GM18520 (cell line): ENCODE measurements around the gene RSBN1L.
A peak's percentile ranks its signal among the peaks of the same experiment; 100 is the strongest.
"Not testable (repeated sequence)": the region's sequence is repeated elsewhere in the genome, so short reads cannot be mapped to it uniquely, and the experiment has no call there.

Source experiments
- ATAC-seq: cut with Tn5 transposase; IDR thresholded peaks from one replicate; pipeline ENCODE4 v1.9.1; 2021; ENCODE audit not compliant: unreplicated experiment

RSBN1L gene

DNA sequence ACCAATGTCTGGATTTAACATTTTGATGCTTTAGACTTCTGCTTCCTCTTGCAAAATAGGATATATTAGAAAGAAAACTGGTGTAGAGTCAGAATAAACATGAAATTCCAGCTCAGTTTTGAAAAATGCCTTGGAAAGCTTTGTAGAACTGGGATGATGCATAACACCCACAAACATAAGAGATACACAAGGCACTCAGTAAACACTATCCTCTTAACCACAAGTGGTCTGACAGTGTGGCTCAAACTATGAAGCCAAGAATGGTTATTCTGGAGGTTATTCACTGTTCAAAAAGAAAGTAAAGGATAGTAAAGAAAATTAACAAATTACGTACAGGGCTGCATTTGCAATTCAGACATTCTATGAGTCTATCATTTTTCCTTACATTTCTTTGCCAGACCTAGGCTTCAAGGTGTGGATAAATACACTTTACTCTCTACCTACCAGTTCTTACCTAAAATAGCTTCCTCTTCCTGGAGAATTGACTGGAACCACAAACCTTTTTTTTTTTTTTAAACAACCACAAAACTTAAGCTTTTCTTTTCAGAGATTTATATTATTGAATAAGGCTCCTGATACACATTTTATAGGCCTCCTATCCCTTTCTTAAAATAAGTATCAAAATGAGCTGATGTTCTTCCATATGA is 9.0 kb upstream of the RSBN1L start:
- ATAC-seq: no peak

- peak; percentile 32 for ATAC-seq
These were observed 8.5 kb upstream of the RSBN1L start for GRCh38 chr7:77687747-77688144.

DNA sequence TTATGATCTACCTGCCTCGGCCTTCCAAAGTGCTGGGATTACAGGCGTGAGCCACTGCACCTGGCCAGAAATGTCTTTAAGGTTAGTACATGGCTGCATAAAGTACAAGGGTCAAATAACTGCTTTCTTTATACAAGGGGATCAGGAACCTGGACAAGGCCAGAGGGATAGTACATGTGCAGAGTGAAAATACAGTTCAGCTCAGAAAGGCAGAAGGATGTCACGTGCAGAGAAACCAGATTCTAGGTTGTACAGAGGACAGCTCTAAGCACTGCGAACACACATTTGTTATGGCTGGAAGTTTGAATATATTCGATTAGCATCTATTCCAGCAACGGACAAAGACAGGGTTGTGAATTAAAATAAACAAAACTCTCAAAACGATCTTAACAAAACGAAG is 6.0 kb upstream of the RSBN1L start:
- no peak for ATAC-seq

DNA sequence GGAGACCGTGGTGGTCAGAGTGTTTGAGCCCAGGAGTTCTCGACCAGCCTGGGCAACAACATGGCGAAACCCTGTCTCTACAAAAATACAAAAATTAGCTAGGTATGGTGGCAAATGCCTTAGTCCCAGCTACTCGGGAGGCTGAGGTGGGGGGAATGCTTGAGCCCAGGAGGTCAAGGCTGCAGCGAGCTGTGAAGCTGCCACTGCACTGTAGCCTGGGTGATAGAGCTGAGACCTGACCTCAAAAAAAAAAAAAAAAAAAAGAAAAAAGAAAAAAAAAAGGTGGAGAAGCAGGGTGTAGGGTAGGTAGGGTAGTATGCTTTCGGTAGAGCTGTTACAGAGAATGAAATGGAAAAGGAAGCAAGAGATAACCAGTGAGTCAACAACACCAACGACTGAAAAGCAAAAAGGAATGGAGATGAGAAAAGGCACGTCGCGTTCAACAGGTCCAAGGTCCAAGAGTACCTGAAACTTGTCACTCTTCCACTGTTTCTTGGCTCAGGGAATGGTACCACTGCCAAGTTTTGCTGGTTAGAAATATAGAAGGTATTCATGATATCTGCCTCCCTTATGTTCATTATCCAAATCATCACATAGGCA is 4.3 kb upstream of the RSBN1L start:
- ATAC-seq: no peak

GRCh38 chr7:77693830-77694583 is 2.3 kb upstream of the RSBN1L start:
- ATAC-seq: no peak

DNA sequence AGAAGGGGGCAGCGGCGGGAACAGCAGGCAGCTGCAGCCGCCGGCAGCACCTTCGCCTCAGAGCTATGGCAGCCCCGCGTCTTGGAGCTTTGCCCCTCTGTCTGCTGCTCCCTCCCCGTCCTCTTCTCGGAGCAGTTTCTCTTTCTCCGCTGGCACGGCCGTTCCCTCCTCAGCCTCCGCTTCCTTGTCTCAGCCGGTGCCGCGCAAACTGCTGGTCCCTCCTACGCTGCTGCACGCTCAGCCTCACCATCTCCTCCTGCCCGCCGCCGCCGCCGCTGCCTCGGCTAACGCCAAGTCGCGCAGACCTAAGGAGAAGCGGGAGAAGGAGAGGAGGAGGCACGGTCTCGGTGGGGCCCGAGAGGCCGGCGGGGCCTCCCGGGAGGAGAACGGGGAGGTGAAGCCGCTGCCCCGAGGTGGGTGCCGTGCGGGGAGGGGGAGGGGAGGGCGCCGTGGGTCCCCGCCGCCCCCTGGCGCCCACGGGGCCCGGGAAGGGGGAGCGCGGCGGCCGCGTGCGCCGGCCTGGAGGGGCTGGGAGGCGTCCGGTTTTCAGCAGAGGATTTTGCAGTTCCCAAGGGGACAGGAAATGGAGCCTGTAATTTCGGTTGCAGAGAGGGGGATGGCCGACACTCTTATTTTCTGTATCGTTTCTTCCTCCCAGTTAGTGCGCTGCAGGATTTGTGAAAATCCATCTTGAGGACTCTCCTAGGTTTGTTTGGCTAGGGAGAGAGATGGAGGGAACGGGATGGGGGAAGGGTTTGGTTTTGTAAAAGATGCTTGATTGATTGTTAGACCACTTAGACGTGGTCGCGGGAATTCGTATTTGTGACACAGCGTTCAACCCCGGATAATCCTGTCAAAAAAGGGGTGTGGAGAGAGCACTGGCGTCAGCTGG is 630 bp downstream of the RSBN1L start:
- peak; percentile 1 for ATAC-seq

DNA sequence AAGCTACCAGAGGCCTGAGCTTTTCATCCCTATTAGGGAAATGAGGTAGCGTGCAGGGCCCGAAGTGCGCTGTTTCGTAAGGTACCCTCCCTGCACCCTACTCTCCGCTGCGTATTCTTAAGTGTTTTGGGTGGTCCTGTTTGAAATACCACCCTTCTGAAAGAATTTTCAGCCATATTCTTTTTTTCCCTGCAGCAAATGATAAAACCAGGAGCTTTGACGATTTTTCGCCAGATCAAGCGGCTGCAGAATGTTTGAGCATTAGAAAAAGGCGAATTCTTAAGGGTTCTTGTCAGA is 1.2 kb downstream of the RSBN1L start:
- no peak for ATAC-seq

DNA sequence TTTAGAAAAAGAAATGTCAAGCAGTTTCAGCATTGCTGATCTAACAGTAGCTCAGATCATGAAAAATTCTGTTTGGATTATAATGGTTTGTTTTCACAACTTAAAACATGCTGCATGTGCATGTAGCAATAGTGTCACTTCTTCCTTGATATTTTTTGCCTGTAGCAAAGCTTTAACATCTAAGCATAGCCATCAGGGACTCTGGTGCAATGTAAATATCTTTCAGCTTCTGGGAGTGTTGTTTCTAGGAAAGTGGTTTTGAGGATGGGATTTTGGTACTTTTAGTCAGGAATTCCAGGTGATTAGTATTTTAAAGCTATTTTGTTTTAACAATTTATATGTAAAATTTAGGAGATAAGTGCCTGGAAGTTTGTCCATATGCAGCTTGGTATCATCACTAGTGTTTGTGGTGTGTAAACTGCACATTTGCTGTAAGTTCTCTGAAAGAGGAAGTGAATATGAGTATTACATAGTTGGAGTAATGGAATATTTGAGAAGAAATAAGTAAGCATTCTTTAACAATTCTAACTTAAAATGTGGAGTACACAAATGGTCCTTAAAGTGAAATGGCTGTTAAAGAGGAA is 1.9 kb downstream of the RSBN1L start:
- ATAC-seq: no peak

GRCh38 chr7:77699056-77699455 is 2.8 kb downstream of the RSBN1L start:
- ATAC-seq: peak; percentile 29

DNA sequence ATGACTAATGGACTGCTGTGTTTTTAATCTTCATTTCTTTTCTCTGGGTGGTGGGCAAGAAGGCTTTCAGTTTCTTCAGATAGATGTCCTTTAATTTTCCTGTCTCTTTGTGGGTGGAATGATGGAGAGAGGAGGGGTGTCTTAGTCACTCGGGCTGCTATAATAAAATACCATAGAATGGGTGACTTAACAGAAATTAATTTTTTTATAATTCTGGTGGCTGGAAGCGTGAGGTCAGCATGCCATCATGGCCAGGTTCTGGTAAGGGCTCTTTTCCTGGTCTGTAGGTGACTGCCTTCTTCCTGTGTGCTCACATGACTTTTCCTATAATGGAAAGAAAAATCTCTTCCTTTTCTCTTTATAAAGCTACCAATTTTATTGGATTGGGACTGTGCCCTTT is 6.3 kb downstream of the RSBN1L start:
- no peak for ATAC-seq

- ATAC-seq: no peak
These were observed 6.8 kb downstream of the RSBN1L start for GRCh38 chr7:77702968-77703472.

DNA sequence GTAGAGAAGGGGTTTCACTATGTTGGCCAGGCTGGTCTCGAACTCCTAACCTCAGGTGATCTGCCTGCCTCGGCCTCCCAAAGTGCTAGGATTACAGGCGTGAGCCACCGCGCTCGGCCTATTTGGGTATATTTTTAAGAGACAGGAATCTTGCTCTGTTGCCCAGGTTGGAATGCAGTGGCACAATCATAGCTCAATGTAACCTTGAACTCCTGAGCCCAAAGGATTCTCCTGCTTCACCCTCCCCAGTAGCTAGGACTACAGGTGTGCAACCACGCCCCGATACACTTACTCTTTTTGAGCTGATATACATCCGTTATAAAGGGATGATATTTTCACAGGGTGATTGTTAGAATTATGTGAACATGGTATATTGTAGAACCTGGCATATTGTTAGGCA is 7.4 kb downstream of the RSBN1L start:
- ATAC-seq: not testable (repeated sequence)

- no peak for ATAC-seq
These were observed 11.3 kb downstream of the RSBN1L start for GRCh38 chr7:77707504-77707992.

DNA sequence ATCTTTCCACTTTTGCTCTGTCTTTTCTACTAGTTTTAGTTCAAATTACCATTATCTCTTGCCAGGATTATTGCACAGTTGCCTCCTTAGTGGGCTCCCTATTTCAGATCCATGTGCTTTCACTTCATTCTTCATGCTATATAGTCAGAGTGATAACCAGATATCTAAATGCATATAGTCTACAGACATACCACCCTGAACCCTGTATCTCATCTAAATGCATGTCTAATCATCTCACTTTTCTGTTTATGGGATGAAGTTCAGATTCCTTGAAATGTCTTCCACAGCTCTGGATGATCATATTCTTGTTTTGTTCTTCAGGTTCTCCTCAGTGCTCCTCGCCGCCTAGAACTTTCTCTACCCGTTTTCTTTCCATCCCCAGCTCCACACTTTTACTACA is 13.8 kb downstream of the RSBN1L start:
- ATAC-seq: no peak

DNA sequence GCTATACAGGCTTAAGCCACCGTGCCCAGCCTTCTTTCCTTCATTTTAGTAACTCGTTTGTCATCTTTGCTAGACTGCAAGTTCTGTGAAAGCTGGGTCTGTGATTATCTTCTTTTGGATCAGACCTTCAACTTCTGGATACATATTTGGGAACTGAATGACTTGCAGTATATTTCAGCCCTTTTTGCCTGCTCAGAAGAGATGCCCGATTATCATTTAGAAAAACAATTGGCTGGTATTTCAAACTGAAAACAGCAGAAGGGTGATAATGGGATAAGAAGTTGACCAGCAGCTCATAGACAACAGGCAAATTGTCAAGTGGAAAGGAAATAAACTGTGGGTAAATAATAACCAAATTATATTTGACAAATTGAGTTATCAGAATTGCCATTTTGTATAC is 14.6 kb downstream of the RSBN1L start:
- ATAC-seq: no peak

- ATAC-seq: no peak
These were observed 17.9 kb downstream of the RSBN1L start for GRCh38 chr7:77714195-77714594.

- not testable (repeated sequence) for ATAC-seq
These were observed 18.7 kb downstream of the RSBN1L start for GRCh38 chr7:77714931-77715330.

DNA sequence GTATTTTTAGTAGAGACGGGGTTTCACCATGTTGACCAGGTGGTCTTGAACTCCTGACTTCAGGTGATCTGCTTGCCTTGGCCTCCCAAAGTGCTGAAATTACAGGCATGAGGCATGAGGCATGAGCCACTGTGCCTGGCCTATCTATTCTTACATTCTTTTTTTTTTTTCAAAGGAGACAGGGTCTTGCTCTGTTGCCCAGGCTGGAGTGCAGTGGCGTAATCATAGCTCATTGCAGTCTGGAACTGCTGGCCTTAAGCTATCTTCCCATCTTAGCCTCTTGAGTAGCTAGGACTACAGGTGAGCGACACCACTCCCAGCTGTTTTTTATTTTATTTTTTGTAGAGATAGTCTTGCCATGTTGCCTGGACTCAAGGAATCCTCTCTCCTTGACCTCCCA is 20.5 kb downstream of the RSBN1L start:
- ATAC-seq: no peak

- not testable (repeated sequence) for ATAC-seq
These were observed 21.3 kb downstream of the RSBN1L start for GRCh38 chr7:77717566-77717965.

DNA sequence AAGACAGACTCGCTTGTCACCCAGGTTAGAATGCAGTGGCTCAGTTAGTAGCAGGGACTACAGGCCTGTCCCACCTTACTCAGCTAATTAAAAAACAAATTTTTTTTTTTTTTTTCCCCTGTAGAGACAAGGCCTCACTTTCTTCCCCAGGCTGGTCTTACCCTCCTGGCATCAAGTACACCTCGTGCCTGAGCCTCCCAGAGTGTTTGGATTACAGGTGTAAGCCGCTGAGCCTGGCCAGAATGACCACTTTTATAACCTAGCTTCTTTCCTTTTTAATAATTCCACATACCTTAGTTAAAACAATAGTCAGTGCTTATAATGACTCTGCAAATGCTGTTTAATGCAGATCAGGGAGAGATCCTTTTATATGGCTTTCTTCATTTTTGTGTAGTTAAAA is 31.3 kb downstream of the RSBN1L start:
- ATAC-seq: no peak
